Glomerular visceral epithelial cell (primary cell): ENCODE measurements around the gene CIZ1.

Source experiments
- DNase-seq: peaks from one replicate; pipeline ENCODE4 v3.0.0-alpha.2; 2016; ENCODE audit errors: extremely low spot score

CIZ1 gene

DNA sequence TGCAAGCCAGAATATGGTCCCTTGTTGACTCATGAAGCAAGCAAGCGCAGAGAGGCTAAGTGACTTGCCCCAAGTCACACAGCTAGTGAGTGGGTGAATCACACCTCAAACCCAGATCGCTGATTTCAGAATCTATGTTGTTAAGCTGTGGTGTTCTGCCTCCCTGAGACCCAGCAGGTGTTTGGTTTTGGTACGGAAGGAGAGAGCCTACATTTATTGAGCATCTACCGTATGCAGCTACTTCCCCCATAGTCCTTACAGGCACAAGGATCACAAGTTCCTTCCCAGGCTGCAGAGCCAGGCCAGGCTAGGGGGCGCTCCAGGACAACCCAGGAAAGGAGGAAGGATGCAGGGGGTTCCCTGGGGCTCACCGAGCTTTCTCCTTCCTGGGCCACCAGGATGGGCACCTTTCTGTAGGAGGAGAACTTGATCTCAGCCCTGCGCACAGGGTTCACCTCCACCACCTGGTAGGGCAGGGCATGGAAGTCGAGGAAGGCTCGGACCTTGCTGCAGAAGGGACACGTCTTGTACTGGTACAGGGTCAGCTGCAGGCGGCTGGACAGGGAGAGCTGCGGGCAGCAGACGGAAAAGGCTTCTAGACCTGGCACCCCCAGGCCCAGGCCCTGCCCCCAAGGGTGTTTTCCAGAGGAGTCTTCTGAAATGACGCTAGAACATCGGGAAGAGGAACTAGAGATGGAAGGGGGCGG, 66.3 kb downstream of the CIZ1 start:
- DNase-seq = peak; percentile 63

DNA sequence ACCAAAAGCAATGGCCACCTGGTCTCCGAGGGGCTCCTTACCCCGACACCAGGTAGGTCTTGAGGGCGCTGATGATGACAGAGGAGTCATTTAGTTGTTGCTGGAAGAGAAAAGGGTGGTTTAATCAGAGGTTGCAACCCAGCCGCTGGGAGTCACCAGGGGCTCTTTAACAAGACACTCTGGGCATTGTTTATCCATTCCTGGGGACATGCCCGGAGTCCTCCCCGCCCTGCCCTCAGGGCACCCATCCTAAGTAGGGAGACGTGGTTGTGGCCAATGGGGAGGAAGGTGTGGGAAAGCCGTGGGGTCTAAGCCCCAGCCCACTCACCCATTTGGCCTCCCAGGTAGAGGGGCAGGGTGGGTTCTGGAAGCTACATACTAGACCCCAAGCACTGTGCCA, 66.9 kb downstream of the CIZ1 start:
- DNase-seq = no peak

DNA sequence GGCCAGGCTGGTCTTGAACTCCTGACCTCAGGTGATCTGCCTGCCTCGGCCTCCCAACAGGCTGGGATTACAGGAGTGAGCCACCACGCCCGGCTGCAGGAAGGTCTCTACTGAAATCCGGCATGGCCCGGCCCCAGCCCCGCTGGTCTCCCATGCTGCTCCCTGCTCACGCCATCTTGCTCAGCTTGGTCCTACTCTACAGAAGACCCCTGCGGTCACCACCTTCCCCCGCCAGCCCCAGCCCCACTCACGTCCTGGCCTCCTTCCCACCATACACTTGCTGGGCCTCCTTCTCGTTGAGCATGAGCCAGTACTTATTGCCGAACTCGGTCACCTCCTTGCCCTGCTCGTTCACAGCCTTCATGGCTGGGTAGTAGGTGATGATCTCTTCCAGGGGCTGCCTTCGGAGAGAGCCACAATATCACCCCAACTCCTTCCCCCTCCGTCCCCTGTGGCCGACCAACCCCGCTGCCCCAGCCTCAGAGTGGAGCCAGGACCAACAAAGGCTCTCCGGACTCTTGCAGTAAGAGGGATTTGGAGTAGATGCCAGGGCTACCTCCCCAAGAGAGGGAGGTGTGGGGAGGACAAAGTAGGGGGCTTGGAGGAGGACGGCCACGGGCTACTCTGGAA, 67.8 kb downstream of the CIZ1 start:
- DNase-seq = no peak

DNA sequence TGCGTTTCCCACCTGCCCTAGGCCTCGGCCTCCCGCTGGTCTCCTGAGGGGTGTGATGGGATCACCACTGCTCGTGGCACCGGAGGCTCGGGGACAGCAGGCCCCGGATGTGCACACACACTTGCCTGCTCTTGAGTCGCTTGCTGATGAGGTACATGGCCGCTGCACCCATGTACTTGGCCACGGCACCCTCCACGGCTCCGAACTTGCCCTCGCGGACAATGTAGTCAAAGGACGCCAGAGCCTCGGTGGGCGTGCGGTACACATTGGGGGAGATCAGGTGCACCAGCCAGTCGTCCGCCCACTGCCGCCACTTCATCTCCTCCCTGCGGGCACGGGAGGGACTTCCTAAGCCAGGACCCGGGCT, 68.6 kb downstream of the CIZ1 start:
- no peak for DNase-seq

DNA sequence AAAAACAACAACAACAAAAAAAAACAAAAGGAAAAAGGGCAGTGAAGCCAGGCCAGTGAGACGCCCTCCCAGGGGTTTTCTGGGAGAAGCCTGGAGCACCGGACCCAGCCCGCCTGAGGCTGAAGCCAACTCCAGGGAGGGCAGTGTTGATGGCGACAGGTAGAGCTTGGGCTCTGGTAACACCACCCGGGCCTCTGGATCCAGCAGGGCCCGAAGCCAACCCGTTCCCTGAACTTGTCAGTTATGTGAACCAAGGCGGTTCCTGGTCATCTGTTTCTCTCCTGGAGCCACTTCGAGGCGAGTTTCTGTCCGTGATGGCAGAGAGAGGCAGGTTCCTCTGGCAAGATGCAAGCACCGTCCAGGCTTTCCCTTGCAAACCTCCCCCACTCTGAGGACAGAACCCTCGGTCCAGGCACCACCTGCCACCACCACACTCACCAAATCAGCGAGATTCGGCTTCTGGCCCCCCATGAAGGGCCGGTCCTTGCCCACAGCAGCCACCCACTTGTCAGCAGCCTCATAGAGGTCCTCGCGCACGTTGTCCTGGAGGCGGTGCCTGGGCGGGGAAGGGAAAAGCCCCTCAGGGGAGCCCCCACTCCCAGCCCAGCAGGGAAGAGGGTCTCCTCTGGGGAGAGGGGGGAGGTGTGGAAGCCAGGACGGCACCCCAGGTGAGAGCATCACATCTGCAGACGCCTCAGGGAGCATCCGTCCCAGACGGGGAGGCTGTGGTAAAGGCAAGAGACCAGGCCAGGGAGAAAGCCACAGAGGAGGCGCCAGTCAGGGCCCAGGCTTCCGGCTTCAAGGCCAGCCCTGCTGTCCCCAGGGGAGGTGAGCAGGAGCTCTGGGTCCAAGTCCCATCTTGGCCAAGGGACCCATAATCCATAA, 69.2 kb downstream of the CIZ1 start:
- no peak for DNase-seq

DNA sequence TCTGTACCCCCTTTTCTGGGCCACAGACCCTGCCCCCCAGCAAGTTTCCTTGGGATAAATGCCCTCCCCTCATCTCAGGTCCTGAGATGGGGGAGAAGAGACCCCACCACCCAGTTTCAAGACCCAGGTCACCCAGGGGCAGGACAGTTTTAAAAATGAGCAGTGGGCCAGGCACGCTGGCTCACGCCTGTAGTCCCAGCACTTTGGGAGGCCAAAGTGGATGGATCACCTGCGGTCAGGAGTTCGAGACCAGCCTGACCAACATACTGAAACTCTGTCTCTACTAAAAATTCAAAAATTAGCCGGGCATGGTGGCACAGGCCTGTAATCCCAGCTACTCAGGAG, 69.9 kb downstream of the CIZ1 start:
- DNase-seq = no peak

DNA sequence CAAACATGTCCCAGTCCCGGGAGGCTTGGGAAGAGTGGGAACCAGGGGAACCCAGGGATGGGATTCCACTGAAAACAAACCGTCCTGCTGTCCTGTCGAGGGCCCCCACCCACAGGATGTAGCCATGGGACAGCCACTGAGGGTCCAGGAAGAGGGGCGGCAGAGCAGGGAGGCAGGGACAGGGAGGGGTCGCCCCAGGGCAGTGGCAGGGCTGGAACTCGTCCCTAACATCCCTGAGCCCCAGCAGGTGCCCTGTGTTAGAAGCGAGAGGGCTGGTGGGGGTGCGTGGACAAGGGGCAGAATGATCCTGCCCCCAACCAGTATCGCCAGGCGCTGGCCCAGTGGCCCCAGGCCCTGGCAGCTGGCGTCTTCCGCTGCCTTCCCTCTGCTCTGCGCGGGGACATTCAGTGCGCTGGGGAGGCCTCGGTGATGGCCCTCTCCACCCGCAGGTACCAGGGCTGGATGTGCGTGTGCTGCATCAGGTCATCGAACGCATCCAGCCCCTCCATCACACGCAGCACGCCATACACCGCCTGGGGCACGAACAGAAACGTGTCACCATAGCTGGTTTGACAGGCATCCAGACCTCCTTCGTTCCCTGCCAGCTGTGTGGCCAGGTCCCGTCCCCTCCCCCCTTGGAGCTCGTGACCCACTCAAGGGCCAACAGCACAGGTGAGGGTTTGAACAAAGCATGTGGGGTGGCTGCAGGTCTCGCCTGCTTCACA, 70.5 kb downstream of the CIZ1 start:
- no peak for DNase-seq

DNA sequence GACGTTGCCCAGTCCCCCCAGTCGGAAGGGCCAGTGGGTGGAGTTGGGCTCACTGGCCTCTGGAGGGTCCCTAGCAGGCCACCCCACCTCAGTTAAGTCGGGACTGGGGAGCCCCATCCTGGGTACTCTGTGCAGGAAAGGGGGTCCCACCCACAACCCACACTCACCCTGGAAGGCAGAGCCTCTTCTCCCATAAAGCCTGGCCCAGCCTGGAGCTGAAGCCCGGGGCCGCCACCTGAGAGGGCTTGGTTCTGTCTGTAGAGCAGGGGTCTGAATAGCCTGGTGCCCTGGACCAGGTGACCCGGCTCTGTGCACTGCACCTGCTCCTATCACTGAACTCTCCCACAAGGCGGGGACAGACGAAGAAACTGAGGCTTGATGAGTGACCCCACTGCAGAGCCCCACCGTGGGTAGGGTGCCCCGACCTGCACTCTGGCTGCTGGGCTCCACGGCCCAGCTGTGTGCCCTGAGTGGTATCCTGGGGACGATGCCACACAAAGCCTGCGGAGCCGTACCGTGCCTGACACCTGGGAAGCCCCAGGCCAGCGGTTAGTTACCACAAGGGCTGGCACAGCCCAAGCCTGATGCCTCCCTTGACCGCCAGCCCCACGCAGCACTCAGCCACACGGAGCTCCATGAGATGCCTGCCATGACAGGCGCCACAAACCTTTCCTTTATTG, 71.2 kb downstream of the CIZ1 start:
- no peak for DNase-seq

DNA sequence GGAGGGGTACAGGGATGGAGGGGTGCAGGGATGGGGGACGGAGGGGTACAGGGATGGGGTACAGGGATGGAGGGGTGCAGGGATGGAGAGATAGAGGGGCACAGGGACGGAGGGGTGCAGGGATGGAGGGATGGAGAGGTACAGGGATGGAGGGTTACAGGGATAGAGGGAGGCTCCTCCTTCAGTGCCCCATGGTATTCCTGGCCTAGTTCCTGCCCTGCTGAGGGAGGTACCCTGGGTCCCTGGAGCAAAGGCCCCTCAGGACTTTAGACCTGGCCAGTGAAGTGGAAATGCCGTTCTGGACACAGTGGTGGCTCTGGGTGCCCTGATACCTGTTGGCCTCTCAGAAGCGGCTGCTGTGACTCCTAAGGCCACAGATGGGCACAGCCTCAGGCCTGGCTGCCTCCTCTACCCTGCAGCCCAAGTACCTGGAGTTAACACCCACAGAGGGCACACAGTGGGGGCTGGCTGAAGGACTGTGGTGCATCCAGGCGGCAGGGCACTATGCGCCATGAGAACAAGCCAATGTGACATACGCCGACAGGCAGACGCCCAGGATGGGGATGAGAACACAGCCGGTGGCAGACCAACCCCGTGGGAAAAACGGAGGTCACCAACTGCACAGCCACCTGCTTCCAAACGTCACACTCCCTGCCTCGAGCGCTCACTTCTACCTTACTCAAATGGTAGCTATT, 72.3 kb downstream of the CIZ1 start:
- DNase-seq = no peak

DNA sequence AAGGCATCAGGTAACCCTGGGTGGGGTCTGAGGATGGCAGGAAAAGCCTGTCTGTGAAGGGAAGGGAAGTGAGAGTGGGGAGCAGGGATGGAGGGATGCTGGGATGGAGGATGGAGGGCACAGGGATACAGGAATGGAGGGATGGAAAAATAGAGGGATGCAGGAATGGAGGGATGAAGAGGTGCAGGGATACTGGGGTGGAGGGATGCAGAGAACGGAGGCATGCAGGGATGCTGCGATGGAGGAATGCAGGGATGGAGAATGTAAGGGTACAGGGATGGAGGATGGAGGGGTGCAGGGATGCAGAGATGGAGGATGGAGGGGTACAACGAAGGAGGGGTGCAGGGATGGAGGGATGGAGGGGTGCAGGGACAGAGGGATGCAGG, 72.9 kb downstream of the CIZ1 start:
- DNase-seq = no peak

DNA sequence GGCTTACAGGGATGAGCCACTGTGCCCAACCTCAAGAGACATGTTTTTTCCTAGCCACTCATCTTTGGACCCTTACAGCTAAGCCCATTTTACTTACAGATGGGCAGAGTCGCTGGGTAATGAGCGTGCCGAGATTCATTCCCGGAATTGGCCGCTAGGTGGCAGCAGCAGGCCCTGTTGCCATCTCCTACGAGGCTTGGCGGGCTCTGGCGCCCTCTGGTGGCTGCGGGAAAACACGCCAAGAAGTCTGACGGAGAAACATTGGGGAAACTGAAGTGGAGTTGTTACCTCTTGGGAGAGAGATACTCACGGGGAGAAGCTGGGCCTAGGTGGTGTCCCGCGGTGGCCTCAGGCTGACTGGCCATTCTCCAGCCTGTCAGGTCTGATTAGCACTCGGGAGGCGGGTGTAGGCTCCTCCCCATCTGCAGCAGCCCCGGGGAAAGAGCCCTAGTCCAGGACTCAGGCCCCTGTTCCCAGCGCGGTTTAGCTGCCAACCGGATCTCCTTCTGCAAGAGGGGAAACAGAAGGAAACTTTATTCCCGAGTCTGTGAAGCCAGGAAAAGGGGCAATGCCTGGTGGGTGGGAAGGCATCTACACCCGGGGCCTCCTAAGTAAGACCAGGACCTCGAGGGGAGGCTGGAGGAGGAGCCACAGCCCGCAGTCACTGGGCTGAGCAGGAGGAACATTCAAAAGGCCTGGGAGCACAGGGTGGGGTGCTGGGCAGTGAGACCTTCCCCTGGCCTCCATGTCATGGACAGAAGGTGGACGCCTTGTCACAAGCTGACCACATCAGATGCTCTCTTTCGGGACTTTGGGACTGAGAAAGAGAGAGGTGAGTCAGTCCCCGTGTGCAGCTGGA, 73.5 kb downstream of the CIZ1 start:
- peak; percentile 93 for DNase-seq

DNA sequence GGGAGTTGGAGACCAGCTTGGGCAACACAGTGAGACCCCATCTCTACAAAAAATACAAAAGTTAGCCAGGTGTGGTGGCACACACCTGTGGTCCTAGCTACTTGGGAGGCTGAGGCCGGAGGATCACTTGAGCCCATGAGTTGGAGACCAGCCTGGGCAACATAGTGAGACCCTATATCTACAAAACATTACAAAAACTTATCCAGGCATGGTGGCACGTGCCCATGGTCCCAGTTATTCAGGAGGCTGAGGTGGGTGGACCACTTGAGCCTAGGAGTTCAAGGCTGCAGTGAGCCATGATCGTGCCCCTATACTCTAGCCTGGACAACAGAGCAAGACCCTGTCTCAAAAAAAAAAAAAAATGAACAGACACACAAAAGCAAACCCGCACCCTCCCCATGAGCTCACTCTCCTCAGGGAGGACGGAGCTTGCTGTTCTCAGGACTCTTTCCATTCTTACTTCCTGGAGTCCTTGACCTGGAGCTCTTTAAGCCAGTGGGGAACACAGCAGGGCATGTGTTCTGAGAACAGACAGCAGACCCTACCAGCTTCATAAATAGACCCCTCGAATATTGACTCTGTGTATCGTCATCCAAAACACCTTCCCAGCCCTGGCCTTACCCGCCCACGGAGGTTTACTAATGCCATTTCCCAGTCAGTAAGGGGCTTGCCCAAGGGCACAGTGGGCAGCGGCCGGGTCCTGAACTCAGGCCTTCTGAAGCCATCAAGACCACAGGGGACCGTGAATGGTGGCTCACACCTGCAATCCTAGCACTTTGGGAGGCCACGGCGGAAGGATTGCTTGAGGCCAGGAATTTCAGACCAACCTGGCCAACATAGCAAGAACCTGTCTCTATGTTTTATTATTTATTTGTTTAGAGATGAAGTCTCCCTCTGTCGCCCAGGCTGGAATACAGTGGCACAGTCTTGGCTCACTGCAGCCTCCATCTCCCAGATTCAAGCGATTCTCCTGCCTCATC, 75.0 kb downstream of the CIZ1 start:
- no peak for DNase-seq
